B cell (primary cell): ENCODE measurements around the gene CREB5.

Experiments
- CTCF ChIP-seq: fragments of 200-600 bp; IDR thresholded peaks from one replicate; pipeline ENCODE4 v1.8.0; 2022; ENCODE audit warnings: antibody characterized with exemption, mild to moderate bottlenecking
- EZH2 ChIP-seq: IDR thresholded peaks from 2 replicates; pipeline ENCODE4 v1.6.1; 2012; ENCODE audit warnings: borderline replicate concordance, low read depth, mild to moderate bottlenecking, moderate library complexity, low read length; ENCODE audit not compliant: insufficient read depth, poor library complexity, severe bottlenecking

- TF ChIP-seq CTCF (no peak), EZH2 (no peak)
Measured at GRCh38 chr7:28835800-28836199, 423.5 kb downstream of the CREB5 start.
